Mucosa of descending colon (tissue), 3 donors: ENCODE measurements around the gene ATRN. TPM values are rescaled to one million over a fixed set of nuclear protein-coding genes. Genes with fewer than 3 reads are reported as not detected.

Experiments used
- ATAC-seq: fragments of 200-7000 bp; cut with Tn5 transposase; one replicate; pipeline ENCODE4 v1.9.1; 2020; ENCODE audit warnings: mild to moderate bottlenecking, moderate library complexity
- DNase-seq, 3 donors: peaks; one replicate each; pipeline ENCODE4 v3.0.0-alpha.2; 2020
- H3K36me3 ChIP-seq: fragments of 200-600 bp; one replicate; pipeline ENCODE4 v1.8.0; 2021; ENCODE audit warnings: low read depth, mild to moderate bottlenecking
- H3K4me1 ChIP-seq: fragments of 200-600 bp; one replicate; pipeline ENCODE4 v1.8.0; 2021; ENCODE audit warnings: low read depth, mild to moderate bottlenecking
- H3K4me3 ChIP-seq: fragments of 200-600 bp; one replicate; pipeline ENCODE4 v1.8.0; 2021; ENCODE audit warnings: mild to moderate bottlenecking
- H3K9me3 ChIP-seq: fragments of 200-600 bp; one replicate; pipeline ENCODE4 v1.8.0; 2021; ENCODE audit warnings: mild to moderate bottlenecking
- intact Hi-C, 2 donors: fragments of 100-400 bp; cut with DNase I in 1 of 2; cut with micrococcal nuclease in 1 of 2; formaldehyde crosslinking; loops; one replicate each; pipeline versions ENCODE4 v1.11.0 to v1.11.1; 2022; cut with DNase I, micrococcal nuclease
- total RNA-seq, 3 donors: library from RNA; stranded (reverse); fragmentation: NEBNext Ultra II Directional in 2 of 3; extraction: Animal tissue kit (Norgen Biotek cat#: 25700) in 2 of 3; gene quantifications; one replicate each; pipeline versions ENCODE4 v1.2.1 to v1.2.4, GENCODE V29; 2021 to 2023
- TF ChIP-seq, protein P1 (sequence below): fragments of 200-600 bp; IDR thresholded peaks from one replicate; pipeline ENCODE4 v1.8.0; 2022; ENCODE audit warnings: antibody characterized with exemption, mild to moderate bottlenecking
- donor health status: DM: no; HTN: no; CAD: no; lungs with moderate emphysema.
- donor health status: DM: no; HTN: no; CAD: no.
- donor health status: DM: no; HTN: yes; CAD: no.

Gene ATRN
- total RNA-seq, 3 donors from 2014 or later, result 22.1 to 28.2 (median 23.7) TPM

DNA sequence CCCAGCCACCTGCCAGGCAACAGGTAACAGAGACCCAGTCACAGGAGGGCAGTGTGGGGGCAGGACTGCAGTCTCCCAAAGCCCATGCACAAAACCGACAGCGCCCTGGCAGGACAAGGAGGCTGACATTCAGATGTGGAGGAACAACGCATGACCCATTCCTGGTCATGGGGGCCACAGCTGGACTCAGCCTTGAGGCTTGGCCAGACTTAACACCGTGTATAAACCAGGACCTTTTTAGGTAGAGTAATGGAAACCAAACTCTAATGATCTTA lies 184.2 kb downstream of the ATRN start:
- no peak for DNase-seq
- Histone ChIP-seq H3K4me3 (no peak overlapping the region), H3K4me1 (no peaks in the 10 kb centered on the region), H3K9me3 (no peaks in the 10 kb centered on the region), H3K36me3 (no peaks in the 10 kb centered on the region)
- ATAC-seq, result no peak
- TF ChIP-seq, protein P1, sequence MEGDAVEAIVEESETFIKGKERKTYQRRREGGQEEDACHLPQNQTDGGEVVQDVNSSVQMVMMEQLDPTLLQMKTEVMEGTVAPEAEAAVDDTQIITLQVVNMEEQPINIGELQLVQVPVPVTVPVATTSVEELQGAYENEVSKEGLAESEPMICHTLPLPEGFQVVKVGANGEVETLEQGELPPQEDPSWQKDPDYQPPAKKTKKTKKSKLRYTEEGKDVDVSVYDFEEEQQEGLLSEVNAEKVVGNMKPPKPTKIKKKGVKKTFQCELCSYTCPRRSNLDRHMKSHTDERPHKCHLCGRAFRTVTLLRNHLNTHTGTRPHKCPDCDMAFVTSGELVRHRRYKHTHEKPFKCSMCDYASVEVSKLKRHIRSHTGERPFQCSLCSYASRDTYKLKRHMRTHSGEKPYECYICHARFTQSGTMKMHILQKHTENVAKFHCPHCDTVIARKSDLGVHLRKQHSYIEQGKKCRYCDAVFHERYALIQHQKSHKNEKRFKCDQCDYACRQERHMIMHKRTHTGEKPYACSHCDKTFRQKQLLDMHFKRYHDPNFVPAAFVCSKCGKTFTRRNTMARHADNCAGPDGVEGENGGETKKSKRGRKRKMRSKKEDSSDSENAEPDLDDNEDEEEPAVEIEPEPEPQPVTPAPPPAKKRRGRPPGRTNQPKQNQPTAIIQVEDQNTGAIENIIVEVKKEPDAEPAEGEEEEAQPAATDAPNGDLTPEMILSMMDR, result no peak
- intact Hi-C loops, result no loop called here

DNA sequence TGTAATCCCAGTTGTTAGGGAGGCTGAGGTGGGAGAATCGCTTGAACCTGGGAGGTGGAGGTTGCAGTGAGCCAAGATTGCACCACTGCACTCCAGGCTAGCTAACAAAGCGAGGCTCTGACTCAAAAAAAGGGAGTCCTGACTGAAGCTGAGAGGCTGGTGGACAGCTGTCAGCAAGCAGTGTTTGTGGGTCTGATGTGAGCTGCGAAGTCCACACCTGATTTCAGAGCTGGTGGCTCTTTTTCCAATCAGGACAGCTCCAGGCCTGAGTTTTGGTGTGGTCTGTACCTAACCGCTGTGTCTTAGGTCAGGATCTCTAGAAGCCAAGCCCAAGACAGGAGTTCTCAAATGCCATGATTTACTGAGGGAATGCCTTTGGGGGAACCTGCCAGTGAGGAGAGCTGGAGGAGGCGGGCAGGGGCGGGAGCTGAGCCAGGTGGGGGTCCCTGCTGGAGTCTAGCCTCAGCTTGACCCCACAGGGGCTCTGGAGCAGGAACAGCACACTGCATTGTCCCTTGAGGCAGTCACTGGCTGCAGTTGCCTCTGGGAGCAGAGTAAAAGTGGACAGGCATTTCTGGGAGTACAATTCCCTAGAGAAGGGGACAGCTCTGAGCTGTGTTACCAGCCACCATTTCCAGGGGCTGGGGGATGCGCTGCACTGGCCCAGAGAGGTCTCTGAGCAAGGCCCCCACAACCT lies 187.3 kb downstream of the ATRN start:
- no peaks in the 10 kb centered on the region for H3K9me3 ChIP-seq
- TF ChIP-seq, protein P1, result no peak
- H3K4me1 ChIP-seq, result peaks cover 3% of the 10 kb centered on the region
- no peak overlapping the region for H3K4me3 ChIP-seq
- no peaks in the 10 kb centered on the region for H3K36me3 ChIP-seq
- DNase-seq, result no peak
- intact Hi-C loops, result no loop called here
- no peak for ATAC-seq

DNA sequence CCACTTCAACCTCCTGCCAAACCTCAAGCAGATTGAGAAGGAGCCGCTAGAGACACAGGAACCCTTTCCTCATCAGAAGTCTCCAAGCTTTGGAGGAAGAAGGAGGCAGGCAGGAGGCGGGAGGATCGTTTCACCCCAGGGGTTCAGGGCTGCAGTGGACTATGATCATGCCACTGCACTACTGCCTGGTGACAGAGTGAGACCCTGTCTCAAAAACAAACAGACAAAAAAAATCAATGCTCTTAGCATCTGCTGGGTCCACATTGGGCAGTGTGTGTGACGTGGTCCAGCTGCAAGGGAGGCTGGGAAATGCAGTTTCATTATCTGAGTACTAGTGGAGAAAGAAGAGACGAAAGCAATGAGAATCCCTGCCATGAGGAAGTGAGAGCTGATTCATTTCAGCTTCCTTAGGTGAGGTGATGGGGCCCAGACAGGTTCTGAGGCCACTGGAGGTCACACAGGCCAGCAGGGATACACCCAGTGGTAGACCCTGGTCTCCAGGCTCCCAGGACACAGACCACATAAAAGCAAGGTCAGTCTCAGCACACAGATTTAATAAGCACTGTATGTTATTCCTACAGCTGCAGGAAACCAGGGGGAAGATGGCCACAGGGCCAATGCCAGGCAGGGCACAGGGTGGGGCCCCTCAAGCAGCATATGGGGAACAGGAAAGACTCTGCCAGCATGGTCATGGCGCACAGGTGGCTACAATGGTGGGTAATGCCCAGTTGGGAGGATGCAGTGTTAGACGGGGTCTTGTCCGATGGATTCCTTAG lies 188.1 kb downstream of the ATRN start:
- intact Hi-C loops, result no loop called here
- Histone ChIP-seq H3K9me3 (no peaks in the 10 kb centered on the region), H3K4me1 (peaks cover 3% of the 10 kb centered on the region), H3K4me3 (no peak overlapping the region), H3K36me3 (no peaks in the 10 kb centered on the region)
- ATAC-seq (peak; percentile 27), DNase-seq (no peak)
- TF ChIP-seq, protein P1, result no peak

DNA sequence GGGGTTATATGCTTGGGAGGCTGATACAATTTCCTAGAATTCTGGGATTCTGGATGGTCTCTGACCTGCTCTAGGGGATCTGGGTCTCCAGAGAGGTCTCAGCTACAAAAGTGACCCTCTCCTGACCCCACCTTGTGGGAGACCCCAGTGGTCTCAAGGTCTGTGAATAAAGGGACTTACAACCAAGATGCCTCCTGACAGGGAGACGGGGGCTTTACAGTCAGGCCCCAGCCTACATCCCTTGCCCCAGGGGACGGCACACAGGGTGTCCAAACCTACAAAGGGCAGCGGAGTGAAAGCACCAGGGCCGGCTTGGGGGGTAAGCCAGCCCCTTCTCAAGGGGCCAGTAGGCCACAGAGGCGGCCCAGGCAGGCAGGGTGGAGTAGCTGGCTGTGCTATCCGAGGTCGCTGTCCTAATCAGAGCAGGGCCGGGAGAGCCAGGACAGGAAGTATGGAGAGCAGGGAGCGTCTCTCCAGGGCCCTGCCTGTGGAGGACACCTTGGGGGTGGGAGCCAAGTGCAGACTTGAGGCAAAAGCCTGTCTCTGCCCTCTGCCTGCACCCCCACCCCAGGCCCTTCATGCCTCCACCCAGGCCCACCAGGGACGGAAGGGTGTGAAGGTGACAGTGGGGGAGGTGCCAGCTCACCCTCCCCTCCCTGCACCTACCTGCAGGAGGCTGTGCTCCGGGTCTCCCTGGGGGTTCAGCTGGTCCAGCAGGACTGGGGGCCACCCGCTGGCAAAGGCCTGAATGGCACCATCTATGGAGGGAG lies 188.9 kb downstream of the ATRN start:
- H3K36me3 ChIP-seq, result no peaks in the 10 kb centered on the region
- intact Hi-C loops, result no loop called here
- TF ChIP-seq, protein P1, result no peak
- ATAC-seq (no peak), DNase-seq (peak in 2 of 3 donors; percentile 9 to 34)
- no peaks in the 10 kb centered on the region for H3K9me3 ChIP-seq
- H3K4me1 ChIP-seq, result peaks cover 3% of the 10 kb centered on the region
- H3K4me3 ChIP-seq, result no peak overlapping the region

DNA sequence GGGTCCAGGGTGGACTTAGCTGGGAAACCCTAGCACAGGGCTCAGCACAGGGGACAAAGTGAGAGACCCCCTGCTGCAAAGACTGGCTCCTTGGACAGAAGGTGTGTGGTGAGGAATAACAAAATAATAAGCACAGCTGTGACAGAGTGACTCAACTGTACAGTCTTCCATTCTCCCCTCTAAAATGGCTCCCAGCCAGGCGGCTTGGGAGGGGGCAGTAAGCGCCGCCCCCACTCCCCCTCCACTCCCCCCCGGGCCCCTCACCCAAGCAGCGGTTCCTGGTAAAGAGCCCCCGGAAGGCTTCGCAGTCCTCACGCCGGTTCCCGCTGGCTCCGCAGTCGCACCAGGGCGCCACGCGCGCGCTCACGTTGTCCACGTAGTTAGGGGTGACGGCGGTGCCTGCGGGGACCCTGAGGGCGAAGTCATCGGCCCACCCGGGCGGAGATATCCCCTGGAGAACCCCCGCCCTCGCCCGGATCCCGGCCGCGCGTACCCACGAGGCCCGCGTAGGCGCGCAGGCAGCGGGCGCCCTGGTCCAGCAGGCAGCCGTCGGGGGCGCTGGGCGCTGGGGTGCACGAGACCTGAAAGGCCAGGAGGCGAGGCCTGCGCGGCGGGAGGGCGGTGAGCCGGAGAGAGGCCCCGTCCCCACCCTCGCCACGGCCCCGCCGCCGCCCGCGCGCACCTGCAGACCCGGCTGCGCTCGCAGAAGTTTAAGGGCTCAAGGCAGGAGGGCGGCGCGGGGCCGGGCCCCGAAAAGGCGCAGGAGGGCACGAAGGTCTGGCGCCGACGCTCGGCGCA lies 189.6 kb downstream of the ATRN start:
- no peaks in the 10 kb centered on the region for H3K9me3 ChIP-seq
- H3K4me3 ChIP-seq, result no peak overlapping the region
- no peaks in the 10 kb centered on the region for H3K36me3 ChIP-seq
- peaks cover 3% of the 10 kb centered on the region for H3K4me1 ChIP-seq
- DNase-seq (peak in 1 of 3 donors; percentile 45), ATAC-seq (no peak)
- intact Hi-C loops, result no loop called here
- TF ChIP-seq, protein P1, result no peak
